Gastroesophageal sphincter (tissue), 4 donors: Measurements from ENCODE around the gene GLB1L2. TPM values are rescaled to one million over a fixed set of nuclear protein-coding genes. Genes with fewer than 3 reads are reported as not detected.
"Not testable (repeated sequence)": the region's sequence is repeated elsewhere in the genome, so short reads cannot be mapped to it uniquely, and the experiment has no call there.

Experiments used
- ATAC-seq: fragments of 150-250 bp; one replicate; pipeline ENCODE4 v1.9.1; 2016; ENCODE audit warnings: mild to moderate bottlenecking, moderate library complexity
- H3K27ac ChIP-seq, 4 donors: fragments of 200-600 bp; sonication (generic) in 3 of 4; 1 replicate in 3 of 4; 2 replicates in 1 of 4; pipeline ENCODE4 v1.5.1; 2016 to 2019
- H3K27me3 ChIP-seq: fragments of 200-600 bp; sonication (generic); one replicate; pipeline ENCODE4 v1.5.1; 2019
- H3K36me3 ChIP-seq, 2 donors: fragments of 200-600 bp; sonication (generic); one replicate each; pipeline ENCODE4 v1.5.1; 2019; ENCODE audit warnings: control low read depth in 1 of 2
- H3K4me1 ChIP-seq, 3 donors: fragments of 200-600 bp; sonication (generic); 1 replicate in 2 of 3; 2 replicates in 1 of 3; pipeline ENCODE4 v1.5.1; 2016 to 2019; ENCODE audit warnings: control low read depth in 2 of 3
- H3K4me3 ChIP-seq, 2 donors: fragments of 200-600 bp; sonication (generic); one replicate each; pipeline ENCODE4 v1.5.1; 2019; ENCODE audit warnings: mild to moderate bottlenecking in 1 of 2, moderate library complexity in 1 of 2
- H3K9me3 ChIP-seq, 3 donors: fragments of 200-600 bp; sonication (generic); one replicate each; pipeline ENCODE4 v1.5.1; 2017 to 2019; ENCODE audit warnings: control low read depth in 2 of 3
- EP300 ChIP-seq: sonication (generic); formaldehyde crosslinking; IDR thresholded peaks from one replicate; pipeline ENCODE4 v1.6.1; 2017; ENCODE audit warnings: antibody characterized with exemption, mild to moderate bottlenecking
- POLR2A ChIP-seq, 2 donors: fragments of 450-650 bp; IDR thresholded peaks; one replicate each; pipeline ENCODE4 v1.6.1; 2017; ENCODE audit warnings: antibody characterized with exemption in 2 of 2, mild to moderate bottlenecking in 2 of 2, moderate library complexity in 1 of 2
- POLR2AphosphoS5 ChIP-seq: sonication (generic); formaldehyde crosslinking; IDR thresholded peaks from one replicate; pipeline ENCODE4 v1.6.1; 2017; ENCODE audit warnings: antibody characterized with exemption
- WGBS, 2 donors: methylation state at CpG; one replicate each; pipeline ENCODE4 v1.1.5; 2018; ENCODE audit warnings: low coverage in 1 of 2; 5-methylcytosine and 5-hydroxymethylcytosine counted together
- total RNA-seq, 4 donors: library from RNA; depleted of rRNA; stranded (reverse); fragments of >200 nt; gene quantifications; one replicate each; pipeline ENCODE4 v1.1.0, GENCODE V29; 2016
- TF ChIP-seq, protein P1 (sequence below), 4 experiments: fragments of 200-600 bp in 2 of 4; fragments of 450-650 bp in 2 of 4; sonication (generic) in 1 of 4; IDR thresholded peaks; one replicate each; pipeline ENCODE4 v1.5.1; 2017 to 2019; ENCODE audit warnings: antibody characterized with exemption in 4 of 4, mild to moderate bottlenecking in 2 of 4, moderate library complexity in 2 of 4

GLB1L2 gene
- total RNA-seq, 4 donors from 2014 or later, result 3.8 to 9.7 (median 8.6) TPM

DNA sequence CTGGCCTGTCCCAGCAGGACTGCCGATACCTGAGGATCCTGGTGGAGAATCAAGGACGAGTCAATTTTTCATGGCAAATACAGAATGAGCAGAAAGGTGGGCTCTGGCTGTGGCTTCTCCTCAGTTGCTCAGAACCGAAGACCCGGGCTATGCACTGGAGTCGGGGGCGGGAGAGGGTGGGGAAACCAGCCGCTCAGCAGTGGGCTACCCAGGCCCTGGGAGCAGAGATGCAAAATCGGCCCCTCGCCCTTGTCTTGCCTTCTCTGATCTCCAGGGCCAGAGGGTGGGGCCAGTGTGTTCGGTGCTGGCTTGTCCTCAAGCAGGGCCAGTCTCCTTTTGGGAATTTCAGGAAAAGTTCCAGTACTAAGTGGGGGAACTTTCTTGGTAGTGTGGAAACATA is 18.4 kb upstream of the GLB1L2 start:
- peaks cover 18% of the 10 kb centered on the region for H3K27me3 ChIP-seq
- ATAC-seq, result no peak
- no peaks in the 10 kb centered on the region for H3K36me3 ChIP-seq
- no peak for TF ChIP-seq POLR2A (IDR thresholded peaks at IDR 0.05)
- no peak for TF ChIP-seq EP300
- TF ChIP-seq, protein P1, sequence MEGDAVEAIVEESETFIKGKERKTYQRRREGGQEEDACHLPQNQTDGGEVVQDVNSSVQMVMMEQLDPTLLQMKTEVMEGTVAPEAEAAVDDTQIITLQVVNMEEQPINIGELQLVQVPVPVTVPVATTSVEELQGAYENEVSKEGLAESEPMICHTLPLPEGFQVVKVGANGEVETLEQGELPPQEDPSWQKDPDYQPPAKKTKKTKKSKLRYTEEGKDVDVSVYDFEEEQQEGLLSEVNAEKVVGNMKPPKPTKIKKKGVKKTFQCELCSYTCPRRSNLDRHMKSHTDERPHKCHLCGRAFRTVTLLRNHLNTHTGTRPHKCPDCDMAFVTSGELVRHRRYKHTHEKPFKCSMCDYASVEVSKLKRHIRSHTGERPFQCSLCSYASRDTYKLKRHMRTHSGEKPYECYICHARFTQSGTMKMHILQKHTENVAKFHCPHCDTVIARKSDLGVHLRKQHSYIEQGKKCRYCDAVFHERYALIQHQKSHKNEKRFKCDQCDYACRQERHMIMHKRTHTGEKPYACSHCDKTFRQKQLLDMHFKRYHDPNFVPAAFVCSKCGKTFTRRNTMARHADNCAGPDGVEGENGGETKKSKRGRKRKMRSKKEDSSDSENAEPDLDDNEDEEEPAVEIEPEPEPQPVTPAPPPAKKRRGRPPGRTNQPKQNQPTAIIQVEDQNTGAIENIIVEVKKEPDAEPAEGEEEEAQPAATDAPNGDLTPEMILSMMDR (IDR thresholded peaks at IDR 0.05), result no peak
- TF ChIP-seq POLR2AphosphoS5, result no peak
- H3K27ac ChIP-seq, result no peak overlapping the region
- H3K4me1 ChIP-seq, result no peaks in the 10 kb centered on the region
- WGBS, 2 donors, result 80% methylated on average over 2 of the region's 10 CpGs; no CpG with 5 or more reads in 1 of the 2 donors
- H3K4me3 ChIP-seq, result no peak overlapping the region
- H3K9me3 ChIP-seq, result peaks cover 0 to 22% (median 0%) of the 10 kb centered on the region in 3 donors

DNA sequence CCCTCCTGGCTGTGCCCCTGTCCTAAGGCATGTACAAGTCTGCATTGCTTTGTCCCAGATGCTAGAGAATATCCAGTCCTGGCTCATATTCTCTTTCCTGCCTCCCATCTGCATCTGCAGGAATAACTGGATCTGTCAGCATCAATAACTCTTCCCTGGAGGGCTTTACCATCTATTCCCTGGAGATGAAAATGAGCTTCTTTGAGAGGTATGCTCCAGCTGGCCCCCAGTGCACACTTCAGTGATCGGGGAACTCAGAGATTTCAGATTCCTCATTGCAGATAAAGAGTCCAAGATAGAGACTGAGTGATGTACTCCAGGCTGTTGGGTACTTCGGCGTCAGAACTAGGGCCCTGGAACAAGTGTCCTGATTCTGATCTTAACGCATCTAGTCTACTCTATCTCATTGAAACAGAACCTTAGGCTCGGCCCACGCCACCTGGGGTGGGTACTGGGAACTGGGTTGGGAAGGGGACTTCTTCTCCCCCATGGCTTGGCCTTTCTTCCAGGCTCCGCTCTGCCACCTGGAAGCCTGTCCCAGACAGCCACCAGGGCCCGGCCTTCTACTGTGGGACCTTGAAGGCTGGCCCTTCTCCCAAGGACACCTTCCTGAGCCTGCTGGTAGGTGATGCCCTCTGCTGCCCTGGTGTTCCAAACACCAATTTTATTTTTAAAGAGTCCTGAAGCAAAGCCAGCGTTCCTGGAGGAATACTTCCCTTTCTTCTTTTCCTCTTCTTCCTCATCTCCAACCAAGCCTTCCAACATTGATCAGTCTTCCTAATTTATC is 17.8 kb upstream of the GLB1L2 start:
- H3K4me1 ChIP-seq, result no peaks in the 10 kb centered on the region
- H3K9me3 ChIP-seq, result peaks cover 0 to 28% (median 0%) of the 10 kb centered on the region in 3 donors
- H3K36me3 ChIP-seq, result no peaks in the 10 kb centered on the region
- no peak for TF ChIP-seq POLR2A (IDR thresholded peaks at IDR 0.05)
- TF ChIP-seq EP300, result no peak
- TF ChIP-seq, protein P1 (IDR thresholded peaks at IDR 0.05), result no peak
- TF ChIP-seq POLR2AphosphoS5, result no peak
- no peak overlapping the region for H3K27ac ChIP-seq
- 73 to 74% methylated on average over 3 to 5 of the region's 9 CpGs for WGBS, 2 donors
- no peak overlapping the region for H3K4me3 ChIP-seq
- no peak for ATAC-seq
- peaks cover 18% of the 10 kb centered on the region for H3K27me3 ChIP-seq

DNA sequence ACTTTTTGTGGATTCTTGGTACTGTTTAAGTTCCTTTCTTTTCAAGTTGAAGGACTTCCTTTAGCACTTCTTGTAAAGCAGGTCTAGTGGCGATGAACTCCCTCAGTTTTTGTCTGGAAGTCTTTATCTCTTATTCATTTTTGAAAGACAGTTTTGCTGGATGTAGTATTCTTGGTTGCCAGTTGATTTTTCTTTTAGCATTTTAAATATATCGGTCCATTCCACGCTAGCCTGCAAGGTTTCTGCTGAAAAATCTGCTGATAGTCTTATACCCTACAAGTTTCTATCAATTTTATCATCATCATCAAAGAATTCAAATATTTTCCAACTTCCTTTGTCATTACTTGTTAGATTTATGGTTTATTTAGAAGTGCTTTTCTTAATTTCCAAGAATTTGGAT is 14.7 kb upstream of the GLB1L2 start:
- 94 to 96% methylated on average over 3 of the region's 3 CpGs for WGBS, 2 donors
- Histone ChIP-seq H3K9me3 (peaks cover 0 to 42% (median 0%) of the 10 kb centered on the region in 3 donors), H3K4me1 (no peaks in the 10 kb centered on the region), H3K4me3 (no peak overlapping the region), H3K27ac (no peak overlapping the region), H3K27me3 (peaks cover 14% of the 10 kb centered on the region), H3K36me3 (no peaks in the 10 kb centered on the region)
- TF ChIP-seq POLR2A (IDR thresholded peaks at IDR 0.05), result no peak
- no peak for TF ChIP-seq EP300
- TF ChIP-seq POLR2AphosphoS5, result no peak
- TF ChIP-seq, protein P1 (IDR thresholded peaks at IDR 0.05), result no peak
- no peak for ATAC-seq

DNA sequence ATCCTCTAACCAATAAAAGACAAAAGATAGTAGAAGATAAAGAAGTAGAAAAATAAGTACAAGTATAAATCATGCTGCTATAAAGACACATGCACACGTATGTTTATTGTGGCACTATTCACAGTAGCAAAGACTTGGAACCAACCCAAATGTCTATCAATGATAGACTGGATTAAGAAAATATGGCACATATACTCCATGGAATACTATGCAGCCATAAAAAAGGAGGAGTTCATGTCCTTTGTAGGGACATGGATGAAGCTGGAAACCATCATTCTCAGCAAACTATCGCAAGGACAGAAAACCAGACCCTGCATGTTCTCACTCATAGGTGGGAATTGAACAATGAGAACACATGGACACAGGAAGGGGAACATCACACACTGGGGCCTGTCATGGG is 10.4 kb upstream of the GLB1L2 start:
- H3K4me3 ChIP-seq, ATAC-seq, H3K4me1 ChIP-seq, H3K27ac ChIP-seq, H3K27me3 ChIP-seq, H3K36me3 ChIP-seq: not testable (repeated sequence)
- 88 to 93% methylated on average over 2 of the region's 2 CpGs for whole genome bisulfite sequencing, 2 donors
- H3K9me3 ChIP-seq, result peaks cover 0 to 40% (median 0%) of the 10 kb centered on the region in 3 donors

DNA sequence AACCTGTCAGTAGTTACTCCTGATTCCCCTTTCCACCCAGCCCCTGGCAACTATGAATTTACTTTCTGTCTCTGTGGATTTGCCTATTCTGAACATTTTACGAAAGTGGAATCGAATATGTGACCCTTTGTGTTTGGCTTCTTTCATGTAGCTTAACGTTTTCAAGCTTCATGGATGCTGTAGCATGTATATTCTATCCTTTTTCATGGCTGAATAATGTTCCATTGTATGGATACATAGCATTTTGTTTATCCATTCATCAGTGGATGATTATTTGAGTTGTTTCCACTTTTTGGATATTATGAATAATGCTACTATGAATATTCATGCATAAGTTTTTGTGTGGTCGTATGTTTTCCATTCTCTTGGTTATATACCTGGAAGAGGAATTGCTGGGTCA is 9.2 kb upstream of the GLB1L2 start:
- H3K4me3 ChIP-seq, result no peak overlapping the region
- H3K27ac ChIP-seq, result no peak overlapping the region
- TF ChIP-seq, protein P1 (IDR thresholded peaks at IDR 0.05), result no peak
- no peak for TF ChIP-seq EP300
- TF ChIP-seq POLR2A (IDR thresholded peaks at IDR 0.05), result no peak
- TF ChIP-seq POLR2AphosphoS5, result no peak
- ATAC-seq, result no peak
- peaks cover 7% of the 10 kb centered on the region for H3K27me3 ChIP-seq
- H3K36me3 ChIP-seq, result no peaks in the 10 kb centered on the region
- H3K9me3 ChIP-seq, result peaks cover 0 to 28% (median 0%) of the 10 kb centered on the region in 3 donors
- WGBS, 2 donors, result 88 to 91% methylated on average over 4 of the region's 4 CpGs
- no peaks in the 10 kb centered on the region for H3K4me1 ChIP-seq
